Epithelial cell of proximal tubule (primary cell): ENCODE results near the gene ATP10A. TPM values are rescaled to one million over a fixed set of nuclear protein-coding genes. Genes with fewer than 3 reads are reported as not detected.

ENCODE experiments used
- DNase-seq: peaks from one replicate; pipeline ENCODE4 v3.0.0-alpha.2; 2011; ENCODE audit warnings: low read depth
- H3K4me3 ChIP-seq: 2 replicates; pipeline ENCODE4 v1.5.1; 2011; ENCODE audit warnings: low read depth, mild to moderate bottlenecking, low read length
- total RNA-seq: library from RNA; depleted of rRNA; stranded (reverse); fragments of >200 nt; gene quantifications from 2 replicates; pipeline ENCODE4 v1.2.3, GENCODE V29; 2015
- TF ChIP-seq, protein P1 (sequence below): conservative IDR thresholded peaks from 2 replicates; pipeline ENCODE4 v1.5.1; 2012; ENCODE audit warnings: low read depth, mild to moderate bottlenecking, low read length

Gene ATP10A
- total RNA-seq, 1 donor from 2014 or later: 13.0 TPM

DNA sequence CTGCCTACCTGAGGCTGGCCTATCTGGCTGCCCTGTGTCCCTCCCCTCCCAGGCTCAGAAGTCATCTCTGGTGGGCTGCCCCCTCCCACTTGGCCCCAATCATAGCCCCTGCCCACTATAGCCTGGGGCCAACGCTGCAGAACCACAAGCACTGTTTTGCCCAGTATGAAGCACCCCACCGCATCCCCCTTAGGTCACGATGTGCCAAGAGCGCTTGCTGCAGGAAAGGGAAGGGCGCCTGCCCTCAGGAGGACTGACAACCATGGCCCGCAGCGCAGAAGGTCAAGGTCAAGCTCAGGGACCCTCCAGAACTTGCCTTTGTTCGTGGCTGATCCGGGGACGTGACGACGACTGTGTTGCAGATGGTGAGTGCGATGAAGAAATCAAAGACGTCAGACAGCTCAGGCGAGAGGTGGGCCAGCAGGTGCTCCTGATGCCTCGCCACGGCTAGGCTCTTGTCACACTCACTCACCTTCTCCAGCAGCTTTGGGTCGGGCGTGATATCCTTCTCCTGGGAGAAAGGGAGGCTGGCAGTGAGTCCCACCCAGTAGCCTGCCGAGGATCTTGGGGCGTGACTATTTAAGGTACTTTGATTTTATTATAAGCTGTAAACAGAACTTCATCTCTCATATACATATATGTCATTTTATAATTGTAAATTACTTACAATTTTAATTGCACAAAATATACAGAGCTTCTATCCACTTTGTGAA is 146.6 kb downstream of the ATP10A start:
- TF ChIP-seq, protein P1, sequence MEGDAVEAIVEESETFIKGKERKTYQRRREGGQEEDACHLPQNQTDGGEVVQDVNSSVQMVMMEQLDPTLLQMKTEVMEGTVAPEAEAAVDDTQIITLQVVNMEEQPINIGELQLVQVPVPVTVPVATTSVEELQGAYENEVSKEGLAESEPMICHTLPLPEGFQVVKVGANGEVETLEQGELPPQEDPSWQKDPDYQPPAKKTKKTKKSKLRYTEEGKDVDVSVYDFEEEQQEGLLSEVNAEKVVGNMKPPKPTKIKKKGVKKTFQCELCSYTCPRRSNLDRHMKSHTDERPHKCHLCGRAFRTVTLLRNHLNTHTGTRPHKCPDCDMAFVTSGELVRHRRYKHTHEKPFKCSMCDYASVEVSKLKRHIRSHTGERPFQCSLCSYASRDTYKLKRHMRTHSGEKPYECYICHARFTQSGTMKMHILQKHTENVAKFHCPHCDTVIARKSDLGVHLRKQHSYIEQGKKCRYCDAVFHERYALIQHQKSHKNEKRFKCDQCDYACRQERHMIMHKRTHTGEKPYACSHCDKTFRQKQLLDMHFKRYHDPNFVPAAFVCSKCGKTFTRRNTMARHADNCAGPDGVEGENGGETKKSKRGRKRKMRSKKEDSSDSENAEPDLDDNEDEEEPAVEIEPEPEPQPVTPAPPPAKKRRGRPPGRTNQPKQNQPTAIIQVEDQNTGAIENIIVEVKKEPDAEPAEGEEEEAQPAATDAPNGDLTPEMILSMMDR: no peak
- H3K4me3 ChIP-seq: no peak overlapping the region
- no peak for DNase-seq

DNA sequence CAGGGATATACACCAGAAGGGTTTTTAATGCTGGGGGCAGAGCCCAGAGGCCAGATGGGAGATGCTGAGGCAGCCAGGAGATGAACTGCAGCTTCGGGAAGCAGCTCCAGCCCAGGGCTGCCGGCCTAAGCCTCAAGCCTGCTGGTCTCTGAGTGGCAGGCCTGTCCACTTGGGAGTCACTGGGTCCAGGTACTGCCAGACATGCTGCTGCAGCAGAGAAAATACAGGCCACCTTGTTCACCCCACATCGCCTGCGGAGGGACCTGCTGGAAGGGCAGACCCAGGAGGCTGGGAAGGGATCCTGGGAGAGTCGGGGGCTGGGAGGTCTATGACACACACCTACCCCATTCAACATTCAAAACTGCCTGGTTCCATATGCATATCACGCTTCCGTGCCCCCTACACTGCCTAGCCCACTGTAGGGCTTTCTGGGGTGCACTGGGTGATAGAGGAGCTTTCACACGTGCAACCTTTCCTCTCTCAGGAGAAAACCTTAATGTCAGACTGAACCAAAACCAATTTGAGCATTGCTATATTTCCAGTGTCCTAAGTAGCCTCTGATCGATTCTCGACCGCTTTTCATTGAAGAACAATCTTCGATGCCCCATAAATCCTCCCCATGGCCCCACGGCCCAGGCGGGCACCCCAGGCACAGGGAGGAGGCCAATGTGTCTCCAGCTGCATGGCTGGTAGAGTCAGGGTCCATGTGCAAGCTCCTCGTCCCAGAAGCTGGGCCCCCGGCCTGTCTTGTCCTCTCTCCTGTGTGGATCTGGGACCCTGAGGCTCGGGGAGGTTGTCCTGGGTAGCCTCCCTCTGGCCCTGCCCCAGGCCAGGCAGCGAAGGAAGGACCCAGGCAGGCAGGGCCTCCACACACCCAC is 147.4 kb downstream of the ATP10A start:
- TF ChIP-seq, protein P1: no peak
- DNase-seq: no peak
- H3K4me3 ChIP-seq: no peak overlapping the region

DNA sequence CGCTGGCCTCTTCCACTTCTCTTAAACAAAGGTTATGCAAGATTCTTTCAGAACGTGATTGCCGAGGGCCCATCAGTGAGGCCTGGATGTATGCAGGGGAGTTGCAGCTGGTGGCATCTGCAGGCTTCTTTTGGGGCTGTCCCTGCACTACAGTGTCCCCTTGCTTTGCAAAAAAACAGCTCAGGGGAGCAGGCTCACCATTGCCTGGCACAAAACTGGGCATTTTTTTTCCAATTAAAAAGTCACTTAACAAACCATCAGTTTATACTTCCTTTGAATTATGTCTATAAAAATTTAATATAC is 148.6 kb downstream of the ATP10A start:
- H3K4me3 ChIP-seq: no peak overlapping the region
- TF ChIP-seq, protein P1: no peak
- no peak for DNase-seq

DNA sequence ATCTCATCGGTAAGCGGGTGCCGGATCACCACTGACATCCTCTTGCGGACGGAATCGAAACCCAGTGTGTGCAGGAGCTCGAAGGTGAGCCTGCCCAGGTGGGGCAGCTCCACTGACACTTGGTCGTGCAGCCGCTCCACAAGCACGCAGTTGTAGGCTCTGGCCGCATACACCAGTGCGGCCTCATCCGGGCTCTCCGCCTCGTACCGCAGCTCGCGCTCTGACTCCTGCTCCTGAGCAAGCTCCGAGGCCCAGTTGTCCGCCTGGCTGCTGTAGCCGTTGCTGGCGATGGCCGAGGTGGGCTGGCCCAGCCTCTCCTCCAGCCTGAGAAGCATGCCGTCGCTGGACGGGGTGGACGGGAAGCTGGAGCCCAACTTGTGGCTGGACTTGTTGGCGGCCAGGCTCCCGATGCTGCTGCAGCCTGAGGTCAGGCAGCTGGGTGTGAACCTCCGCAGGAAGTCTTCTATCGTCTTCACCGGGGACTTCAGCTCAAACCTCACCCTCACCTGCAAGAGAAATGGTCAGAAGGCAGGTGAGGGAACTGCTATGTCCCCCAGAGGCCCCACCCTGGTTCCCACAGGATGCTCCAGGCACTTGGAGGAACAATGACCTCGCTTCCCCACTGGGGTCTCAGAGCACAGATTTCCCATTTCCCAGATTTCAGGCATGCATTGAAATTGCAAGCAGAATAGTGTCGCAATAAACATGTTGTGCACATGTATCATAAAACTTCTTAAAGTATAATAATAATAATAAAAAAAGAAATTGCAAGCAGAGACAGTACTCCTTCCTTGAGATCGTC is 149.2 kb downstream of the ATP10A start:
- H3K4me3 ChIP-seq: no peak overlapping the region
- DNase-seq: no peak
- TF ChIP-seq, protein P1: no peak

DNA sequence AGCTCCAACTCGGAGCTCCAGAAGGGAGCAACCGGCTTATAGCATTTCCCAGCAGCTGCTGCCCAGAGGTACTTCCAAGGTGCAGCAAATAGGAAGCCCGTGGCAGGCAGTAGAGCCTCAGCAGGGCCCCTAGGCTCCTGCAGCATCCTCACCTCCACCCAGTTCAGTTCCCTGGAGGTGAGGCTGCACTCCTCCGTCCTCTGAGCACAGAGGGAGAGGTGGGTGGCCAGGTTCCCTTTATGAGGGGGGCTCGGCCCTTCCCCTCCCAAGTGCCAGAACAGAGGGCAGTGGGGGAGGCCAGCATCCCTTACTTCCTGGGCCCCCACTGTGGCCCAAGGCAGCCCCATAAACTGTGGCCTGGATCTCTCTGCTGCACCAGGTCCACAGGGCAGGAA is 150.2 kb downstream of the ATP10A start:
- no peak overlapping the region for H3K4me3 ChIP-seq
- TF ChIP-seq, protein P1: no peak
- no peak for DNase-seq

DNA sequence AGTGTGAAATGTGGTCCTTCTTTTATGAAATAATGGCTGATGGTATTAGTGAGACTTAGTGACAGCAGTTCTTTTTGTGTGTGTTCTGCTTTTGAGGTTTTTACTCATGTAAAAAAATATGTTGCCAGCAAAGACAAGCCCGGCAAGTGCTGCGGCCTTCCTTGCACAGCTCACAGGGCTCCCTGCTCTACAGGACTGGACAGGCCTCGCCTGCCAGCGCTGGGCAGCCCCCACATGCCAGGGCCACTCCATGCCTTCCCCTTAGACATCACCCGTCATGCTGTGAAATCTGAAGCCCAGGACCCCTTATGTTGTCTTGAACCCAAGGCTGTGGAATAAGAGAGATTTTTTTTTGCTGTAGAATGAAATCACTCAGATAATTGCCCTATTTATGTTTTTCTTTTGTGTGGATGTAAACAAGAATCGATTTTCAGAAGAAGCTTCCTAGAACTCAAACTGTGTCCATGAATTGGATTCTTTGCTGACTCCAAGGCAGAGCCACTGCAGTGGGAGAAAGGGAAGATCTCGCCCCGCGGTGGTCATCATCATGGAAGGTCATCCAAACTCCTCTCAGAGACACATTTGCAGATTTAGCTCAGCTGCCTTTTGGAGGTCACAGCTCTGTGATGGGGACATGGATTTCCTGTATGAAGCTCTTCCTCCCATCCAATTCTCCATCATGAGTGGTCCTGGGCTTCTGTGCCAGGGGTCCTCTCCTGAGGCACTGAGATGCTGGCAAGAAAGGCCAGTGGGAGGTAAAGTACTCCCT is 150.8 kb downstream of the ATP10A start:
- DNase-seq: no peak
- H3K4me3 ChIP-seq: no peak overlapping the region
- TF ChIP-seq, protein P1: no peak
